HG02840 (cell line): Measurements from ENCODE around the gene STAMBPL1.

Source experiments
- ATAC-seq: cut with Tn5 transposase; IDR thresholded peaks from one replicate; pipeline ENCODE4 v1.9.1; 2021; ENCODE audit warnings: mild to moderate bottlenecking, moderate library complexity, moderate number of reproducible peaks; ENCODE audit not compliant: unreplicated experiment, low FRiP score

STAMBPL1 gene

DNA sequence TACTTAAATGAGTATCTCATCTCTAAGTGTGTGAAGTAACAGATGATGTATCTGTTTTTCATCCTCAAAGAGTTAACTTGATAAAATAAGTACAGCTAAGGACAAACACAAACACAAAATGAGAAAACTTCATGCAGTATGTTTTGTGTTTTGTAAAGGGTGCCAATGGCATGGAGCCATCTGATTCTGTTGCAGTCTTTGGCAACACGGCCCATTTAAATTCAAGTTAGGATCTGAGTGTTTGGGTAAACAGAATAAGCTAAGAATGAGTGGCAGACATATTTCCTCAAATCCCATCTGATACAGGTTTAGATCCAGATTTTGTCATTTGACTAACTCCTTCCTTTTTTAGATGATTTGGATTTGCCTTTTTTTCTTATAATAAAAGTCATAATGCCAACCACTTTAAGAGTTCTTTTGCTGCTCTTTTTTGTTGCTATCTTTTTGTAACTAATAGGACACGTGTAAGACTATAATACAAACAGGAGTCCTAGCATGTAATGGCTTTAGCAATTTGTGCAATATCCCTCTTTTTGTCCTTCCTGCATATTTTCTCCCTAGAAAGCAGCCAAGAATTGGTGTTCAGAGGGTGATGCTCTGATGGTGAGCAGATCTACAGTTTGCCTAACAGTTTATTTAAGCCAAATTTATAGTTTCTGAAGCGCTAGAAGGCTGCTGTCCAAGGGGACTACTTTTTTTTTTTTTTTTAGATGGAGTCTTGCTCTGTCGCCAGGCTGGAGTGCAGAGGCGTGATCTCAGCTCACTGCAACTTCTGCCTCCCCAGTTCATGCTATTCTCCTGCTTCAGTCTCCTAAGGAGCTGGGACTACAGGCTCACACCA lies 91.4 kb downstream of the STAMBPL1 start:
- no peak for ATAC-seq
